GM18858 (cell line): Measurements from ENCODE around the gene SEC31B.

ENCODE experiments used
- ATAC-seq: cut with Tn5 transposase; IDR thresholded peaks from one replicate; pipeline ENCODE4 v1.9.1; 2021; ENCODE audit not compliant: unreplicated experiment

SEC31B gene

GRCh38 chr10:100528921-100529474 is 9.3 kb upstream of the SEC31B start:
- ATAC-seq, result no peak

- no peak for ATAC-seq
Observed at GRCh38 chr10:100528123-100528886, 8.6 kb upstream of the SEC31B start.

GRCh38 chr10:100524638-100525037 is 5.0 kb upstream of the SEC31B start:
- no peak for ATAC-seq

DNA sequence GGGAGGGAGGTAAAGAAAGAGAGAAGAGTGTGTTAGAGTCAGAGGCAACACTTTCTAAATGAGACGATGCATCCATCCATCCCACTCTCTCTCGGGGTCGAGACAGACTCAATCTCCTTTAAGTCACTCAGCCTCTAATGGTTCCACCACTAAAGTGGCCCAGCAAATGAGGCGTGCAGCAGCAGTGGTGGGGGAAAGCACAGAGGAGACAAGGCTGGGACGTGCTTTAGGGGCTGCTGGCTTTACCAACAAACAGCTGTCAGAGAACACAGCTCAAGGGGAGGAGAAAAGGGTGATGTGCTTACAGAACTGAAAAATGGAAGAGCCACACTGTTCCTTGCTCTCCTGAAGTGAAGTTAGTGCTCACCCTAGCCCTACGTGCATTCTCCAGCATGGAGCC is 4.5 kb upstream of the SEC31B start:
- ATAC-seq, result no peak

- ATAC-seq, result no peak
Observed at GRCh38 chr10:100522945-100523344, 3.3 kb upstream of the SEC31B start.

DNA sequence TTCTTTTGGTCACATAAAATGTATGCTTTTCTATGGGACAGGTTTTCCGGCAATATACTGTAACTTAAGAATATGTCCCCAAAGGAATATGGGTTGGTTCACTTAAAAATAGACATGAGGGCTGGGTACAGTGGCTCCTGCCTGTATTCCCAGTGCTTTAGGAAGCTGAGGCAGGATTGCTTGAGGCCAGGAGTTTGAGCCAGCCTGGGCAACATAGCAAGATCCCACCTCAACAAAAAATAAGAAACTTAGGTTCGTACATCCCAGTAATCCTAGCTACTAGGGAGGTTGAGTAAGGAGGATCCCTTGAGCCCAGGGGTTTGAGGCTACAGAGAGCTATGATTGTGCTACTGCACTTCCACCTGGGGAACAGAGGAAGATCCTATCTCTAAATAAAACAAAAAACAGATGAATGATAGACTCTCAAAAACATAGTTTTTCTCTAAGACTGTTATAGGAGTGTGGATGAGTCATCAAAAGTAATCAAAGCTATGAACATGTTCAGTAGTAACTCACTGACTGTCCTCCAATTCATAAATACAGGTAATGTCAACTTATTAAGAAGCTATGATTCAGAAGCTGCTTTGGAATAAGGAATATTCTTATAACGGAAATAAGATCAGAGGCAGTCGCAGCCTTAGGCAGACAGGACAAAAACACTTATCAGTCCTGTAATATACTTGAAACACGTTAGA is 2.6 kb upstream of the SEC31B start:
- ATAC-seq, result no peak

- no peak for ATAC-seq
Observed at GRCh38 chr10:100520811-100521210, 1.1 kb upstream of the SEC31B start.

DNA sequence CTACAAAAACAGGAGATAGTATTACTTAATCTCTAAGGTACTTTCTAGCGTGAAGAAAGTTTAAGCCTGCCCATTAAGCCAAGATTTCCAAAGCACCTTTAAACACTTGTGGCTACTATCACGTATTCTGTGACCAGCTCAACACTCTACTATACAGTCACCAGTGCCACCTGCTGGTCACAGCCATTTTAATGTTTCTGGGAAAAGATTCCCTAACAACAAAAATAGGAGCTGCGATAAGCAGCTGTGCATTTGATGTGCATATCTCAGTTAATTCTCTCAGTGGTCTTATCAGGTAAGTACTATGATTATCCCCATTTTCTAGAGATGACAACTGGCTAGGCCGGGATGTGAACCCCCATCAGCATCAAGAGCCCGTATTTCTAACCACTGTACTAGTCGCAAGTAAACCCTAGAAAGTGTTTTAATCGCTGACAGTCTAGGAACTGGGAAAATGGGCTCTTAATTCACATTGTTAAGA is 860 bp downstream of the SEC31B start:
- no peak for ATAC-seq

DNA sequence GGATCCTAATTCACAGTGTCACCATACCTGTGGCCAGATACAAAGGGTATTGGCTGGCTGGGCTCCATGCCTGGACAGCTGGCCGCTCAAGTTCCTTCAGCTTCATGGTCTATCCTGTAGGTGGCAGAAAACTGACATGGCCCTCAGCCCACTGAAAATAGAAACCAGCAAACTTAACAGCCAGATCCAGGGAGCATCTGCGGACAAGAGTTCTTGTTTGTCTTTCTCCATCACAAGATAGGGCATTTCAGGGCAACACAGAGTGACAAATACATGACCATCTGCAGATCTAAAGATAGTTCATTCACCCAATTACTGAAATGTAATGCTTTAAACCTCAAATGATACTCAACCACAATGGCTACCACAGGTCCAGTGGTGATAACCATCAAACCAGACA is 2.8 kb downstream of the SEC31B start:
- ATAC-seq, result no peak

GRCh38 chr10:100515612-100516011 is 4.0 kb downstream of the SEC31B start:
- ATAC-seq, result no peak

- ATAC-seq, result no peak
Observed at GRCh38 chr10:100510533-100511308, 8.9 kb downstream of the SEC31B start.

GRCh38 chr10:100509241-100509840 is 10.3 kb downstream of the SEC31B start:
- no peak for ATAC-seq

DNA sequence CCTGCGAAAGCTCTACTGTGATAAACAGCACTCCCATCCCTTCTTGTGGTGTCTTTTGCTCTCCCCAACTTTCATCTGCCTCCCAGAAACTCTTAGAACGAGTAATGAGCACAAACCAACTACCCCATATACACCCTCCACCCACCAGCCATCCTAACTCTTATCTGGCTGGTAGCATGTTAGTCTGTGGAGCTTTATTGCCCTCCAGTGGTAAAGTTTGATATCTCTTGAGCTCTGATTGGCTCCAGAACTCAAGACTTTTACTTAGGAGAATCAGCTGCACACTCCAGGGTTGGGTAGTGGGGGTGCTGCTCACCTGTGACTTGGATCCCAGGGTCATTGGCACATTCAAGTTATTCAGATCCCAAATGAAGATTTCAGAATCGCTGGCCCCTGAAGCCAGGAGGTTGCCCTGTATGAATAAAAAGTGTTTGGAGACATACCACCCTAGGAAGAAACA is 10.9 kb downstream of the SEC31B start:
- no peak for ATAC-seq

DNA sequence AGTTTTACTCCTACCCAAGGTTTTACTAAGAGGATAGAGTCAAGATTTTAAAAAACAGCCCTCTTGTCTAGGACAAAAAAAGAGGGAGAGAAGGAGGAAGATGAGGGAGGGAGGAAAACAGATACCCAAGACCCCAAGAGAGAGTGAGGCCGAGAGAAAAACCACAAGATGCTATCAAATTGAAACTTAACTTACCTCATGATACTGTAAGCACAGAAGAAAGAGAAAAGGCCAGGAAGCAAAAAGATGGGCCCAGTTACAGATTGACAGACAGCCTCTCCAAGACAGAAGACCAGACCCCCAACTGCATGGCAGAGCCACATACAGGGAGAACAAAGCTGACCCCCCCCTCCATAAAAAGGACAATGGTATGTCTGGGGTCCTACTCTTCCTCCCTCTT is 11.4 kb downstream of the SEC31B start:
- no peak for ATAC-seq

DNA sequence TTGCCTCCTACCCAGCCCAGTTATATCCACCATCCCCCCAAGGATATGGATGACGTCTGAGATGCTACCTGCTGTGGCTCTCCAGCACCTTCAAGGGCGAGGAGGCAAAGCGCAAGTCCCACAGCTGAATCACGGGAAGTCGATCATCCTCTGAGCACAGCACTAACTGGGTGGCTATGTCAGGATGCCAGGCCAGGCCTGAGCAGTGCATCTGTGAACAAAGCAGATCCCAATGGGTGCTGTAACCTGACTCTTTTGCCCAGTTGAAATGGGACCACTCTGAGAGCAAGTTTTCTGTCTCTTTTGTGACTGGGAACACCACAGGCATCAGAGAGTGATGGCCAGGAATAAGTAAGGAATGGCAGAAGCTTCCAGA is 12.3 kb downstream of the SEC31B start:
- no peak for ATAC-seq

DNA sequence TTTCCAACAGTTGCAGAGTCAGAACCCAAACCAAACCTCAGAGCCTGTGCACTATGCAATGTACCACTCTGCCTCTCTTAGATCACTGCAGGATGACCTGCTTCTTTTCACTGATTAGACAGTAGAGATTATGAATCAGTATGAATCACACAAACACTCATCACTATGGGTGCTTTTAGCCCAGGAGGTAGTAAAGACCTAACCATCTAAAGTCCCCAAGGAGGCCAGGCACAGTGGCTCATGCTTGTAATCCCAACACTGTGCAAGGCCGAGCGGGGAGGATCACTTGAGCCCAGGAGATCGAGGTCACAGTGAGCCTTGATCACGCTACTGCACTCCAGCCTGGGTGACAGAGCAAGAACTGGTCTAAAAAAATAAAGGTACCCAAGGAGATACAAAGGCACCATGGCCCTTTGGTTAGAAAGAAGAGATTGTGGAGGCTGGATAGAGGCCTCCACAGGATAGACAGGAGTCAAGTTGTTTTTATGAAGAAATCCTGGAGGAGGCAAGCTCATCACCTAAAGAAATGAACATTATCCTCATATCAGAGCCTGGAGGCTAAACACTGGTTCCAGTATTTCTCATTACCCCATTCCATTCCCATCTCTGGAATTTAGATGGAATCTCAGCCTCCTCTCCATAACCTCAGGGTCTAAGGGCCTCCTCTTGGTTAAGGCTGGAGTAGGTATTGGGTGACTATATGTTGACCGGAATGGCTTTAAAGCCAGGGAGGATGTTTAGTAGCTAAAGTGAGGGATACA is 12.9 kb downstream of the SEC31B start:
- ATAC-seq, result no peak

DNA sequence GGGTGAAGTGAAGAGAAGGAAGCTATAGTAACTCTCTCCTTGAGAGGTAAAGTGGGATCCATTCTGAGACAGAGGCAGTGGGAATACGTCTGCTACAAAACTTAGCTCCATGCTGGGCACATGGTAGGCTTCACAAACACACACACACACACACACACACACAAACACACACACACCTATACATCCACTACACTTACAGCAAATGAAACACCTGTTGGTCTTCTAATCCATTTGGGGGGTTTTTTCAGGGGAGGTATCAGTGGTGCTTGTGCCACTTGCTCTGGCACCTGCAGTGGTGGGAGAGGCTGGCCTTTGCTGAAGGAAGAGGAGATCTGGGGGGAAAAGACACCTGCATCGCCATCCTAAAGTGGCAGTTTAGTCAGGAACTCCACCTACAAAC is 14.5 kb downstream of the SEC31B start:
- no peak for ATAC-seq

DNA sequence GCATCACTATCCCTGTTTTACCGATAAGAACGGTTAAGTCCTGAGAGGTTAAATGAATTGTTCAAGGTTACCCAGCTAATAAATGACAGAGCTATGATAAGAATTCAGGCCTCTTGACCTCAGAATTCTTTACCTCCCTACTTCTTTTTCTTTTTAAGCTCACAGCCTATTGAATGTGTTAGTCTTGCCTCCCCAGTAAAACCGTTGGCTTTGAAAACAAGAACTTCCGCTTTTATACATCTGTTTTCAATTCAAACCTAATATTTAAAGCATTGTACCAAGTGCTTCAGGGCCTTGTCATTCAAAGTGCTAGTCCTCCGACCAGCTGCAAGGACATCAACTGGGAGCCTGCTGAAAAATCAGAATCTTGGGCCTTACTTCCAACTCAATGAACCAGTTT is 15.6 kb downstream of the SEC31B start:
- no peak for ATAC-seq

DNA sequence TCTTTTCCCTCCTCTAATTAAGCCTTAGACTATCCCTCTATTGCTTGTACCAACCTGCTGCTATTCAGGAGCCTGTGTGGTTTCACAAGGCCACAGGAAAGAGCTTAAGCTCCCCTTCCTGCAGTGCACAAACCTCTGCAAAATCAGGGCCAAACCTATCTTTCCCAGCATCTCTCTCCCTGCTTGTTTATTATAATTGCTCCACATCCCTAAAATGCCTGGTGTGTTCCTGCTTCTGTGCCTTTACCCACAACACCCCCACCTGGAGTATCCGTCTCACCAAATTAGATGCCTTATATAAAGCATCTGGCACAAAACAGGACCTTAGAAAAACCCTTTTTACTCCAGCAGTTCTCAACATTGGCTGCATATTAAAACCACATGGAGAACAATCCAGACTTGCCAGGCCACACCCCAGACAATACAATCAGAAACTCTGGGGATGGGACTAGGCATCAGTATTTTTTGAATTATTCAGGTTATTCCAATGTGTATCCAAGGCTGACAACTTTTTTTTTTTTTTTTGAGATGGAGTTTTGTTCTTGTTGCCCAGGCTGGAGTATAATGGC is 16.7 kb downstream of the SEC31B start:
- ATAC-seq, result no peak

- ATAC-seq, result no peak
Observed at GRCh38 chr10:100501423-100501822, 18.2 kb downstream of the SEC31B start.
